Heart right ventricle (tissue), 16 donors: ENCODE measurements around the gene SERTAD2. TPM values are rescaled to one million over a fixed set of nuclear protein-coding genes. Genes with fewer than 3 reads are reported as not detected.

Source experiments
- ATAC-seq, 8 donors: fragments of 200-7000 bp; cut with Tn5 transposase; one replicate each; pipeline ENCODE4 v1.9.1; 2020; ENCODE audit warnings: mild to moderate bottlenecking in 8 of 8, moderate library complexity in 8 of 8, moderate number of reproducible peaks in 1 of 8
- DNase-seq, 2 donors: peaks; one replicate each; pipeline ENCODE4 v3.0.0-alpha.2; 2020
- H3K27ac ChIP-seq, 10 donors: fragments of 200-600 bp; sonication (generic) in 2 of 10; one replicate each; pipeline versions ENCODE4 v1.5.0 to v1.8.0; 2020 to 2022; ENCODE audit warnings: mild to moderate bottlenecking in 3 of 10
- H3K27me3 ChIP-seq, 7 donors: fragments of 200-600 bp; one replicate each; pipeline ENCODE4 v1.8.0; 2021 to 2022; ENCODE audit warnings: mild to moderate bottlenecking in 2 of 7
- H3K36me3 ChIP-seq, 9 donors: fragments of 200-600 bp; sonication (generic) in 1 of 9; one replicate each; pipeline versions ENCODE4 v1.5.0 to v1.8.0; 2020 to 2022; ENCODE audit warnings: mild to moderate bottlenecking in 2 of 9
- H3K4me1 ChIP-seq, 9 donors: fragments of 200-600 bp; sonication (generic) in 1 of 9; one replicate each; pipeline versions ENCODE4 v1.5.0 to v1.8.0; 2020 to 2022; ENCODE audit warnings: mild to moderate bottlenecking in 4 of 9
- H3K4me3 ChIP-seq, 10 donors: fragments of 200-600 bp; sonication (generic) in 2 of 10; one replicate each; pipeline versions ENCODE4 v1.5.0 to v1.8.0; 2020 to 2022; ENCODE audit warnings: mild to moderate bottlenecking in 7 of 10, moderate library complexity in 2 of 10
- H3K9me3 ChIP-seq, 11 donors: fragments of 200-600 bp in 10 of 11; sonication (generic) in 2 of 11; one replicate each; pipeline versions ENCODE4 v1.5.0 to v1.8.0; 2013 to 2022; ENCODE audit warnings: mild to moderate bottlenecking in 2 of 11, control low read depth in 1 of 11, moderate library complexity in 1 of 11
- CTCF ChIP-seq, 9 donors: fragments of 200-600 bp; sonication (generic) in 2 of 9; IDR thresholded peaks; one replicate each; pipeline versions ENCODE4 v1.5.0 to v1.8.0; 2021 to 2022; ENCODE audit warnings: antibody characterized with exemption in 9 of 9, mild to moderate bottlenecking in 5 of 9, moderate library complexity in 1 of 9
- WGBS, 2 donors: extraction: QIAGEN DNeasy Blood & Tissue Kit; methylation state at CpG; one replicate each; pipeline ENCODE4 v1.1.7; 2013; ENCODE audit warnings: inconsistent platforms in 1 of 2; 5-methylcytosine and 5-hydroxymethylcytosine counted together
- intact Hi-C, 10 donors: fragments of 100-400 bp; cut with DNase I; formaldehyde crosslinking; loops; one replicate each; pipeline versions ENCODE4 v1.11.1 to v1.14.2; 2022
- polyA plus RNA-seq, 2 donors: library from polyadenylated mRNA; stranded (reverse); fragments of 200-250 nt; gene quantifications; one replicate each; pipeline ENCODE4 v1.2.3, GENCODE V29; 2013
- total RNA-seq, 10 donors: library from RNA; stranded (reverse); fragmentation: NEBNext Ultra II Directional in 3 of 10; extraction: Animal tissue kit (Norgen Biotek cat#: 25700) in 3 of 10; gene quantifications; one replicate each; pipeline versions ENCODE4 v1.2.1 to v1.2.4, GENCODE V29; 2021 to 2023
- donor health status: Arrhythmogenic right ventricular cardiomyopathy.
- donor health status: ischemic (EF 13 %, LVEDD 7.1; RV severe dilation, severe dysfunction).
- donor health status: healthy with polysubstance abuse.
- donor health status: DM: no; HTN: yes; CAD: no.
- donor health status: DM: no; HTN: no; CAD: no.
- donor health status: ischemic (EF 25% LVEDD 6.9; RV normal size, moderate dysfunction).
- donor health status: ischemic (EF 25% LVEDD 5.7; RV mildly dilated, moderate dysfunction).
- donor health status: healthy.
- donor health status: DM: yes; HTN: yes; CAD: no.
- donor health status: Ischemic cardiomyopathy.
- donor health status: ischemic (EF 35%, LVEDD 5.7; RV mildly dilated, moderate dysfunction).
- donor health status: nonischemic (EF 11% LVEDD 7.7; RV severe dilation, severe dysfunction).
- donor health status: DM: yes; HTN: yes; CAD: no.
- donor health status: PGD.
- donor health status: ischemic (EF 29% LVEDD 5.4; RV normal size, mild dysfunction).
- donor health status: nonischemic (EF 23%, LVEDD 6.1; RV moderate dilation, normal function).

Gene SERTAD2
- total and polyA plus RNA-seq, 12 donors = 5.6 to 20.9 (median 16.0) TPM

- Histone ChIP-seq H3K4me3 (no peak overlapping the region), H3K9me3 (no peaks in the 10 kb centered on the region), H3K36me3 (no peaks in the 10 kb centered on the region), H3K27me3 (no peaks in the 10 kb centered on the region), H3K4me1 (peaks cover 0 to 12% (median 0%) of the 10 kb centered on the region in 9 donors), H3K27ac (peak overlapping the region in 1 of 10 donors; percentile 1)
- WGBS, 2 donors = 52 to 62% methylated on average over 3 of the region's 3 CpGs
- TF ChIP-seq CTCF (IDR thresholded peaks at IDR 0.05) = no peak
- ATAC-seq (no peak), DNase-seq (no peak)
- intact Hi-C loops = loop anchor here in 2 of 10 donors (10.0 kb wide), 1 partner anchor 46 kb away; no protein-coding TSS in a partner anchor
Observed at GRCh38 chr2:64678771-64679590, 25.3 kb upstream of the SERTAD2 start.

GRCh38 chr2:64677530-64677929 is 23.8 kb upstream of the SERTAD2 start:
- ATAC-seq (no peak), DNase-seq (no peak)
- Histone ChIP-seq H3K4me3 (no peak overlapping the region), H3K36me3 (no peaks in the 10 kb centered on the region), H3K27ac (no peak overlapping the region), H3K27me3 (no peaks in the 10 kb centered on the region), H3K4me1 (peaks cover 0 to 12% (median 0%) of the 10 kb centered on the region in 9 donors), H3K9me3 (no peaks in the 10 kb centered on the region)
- intact Hi-C loops = loop anchor here in 2 of 10 donors (10.0 kb wide), 1 partner anchor 47 kb away; no protein-coding TSS in a partner anchor
- 97 to 99% methylated on average over 3 of the region's 3 CpGs for WGBS, 2 donors
- no peak for TF ChIP-seq CTCF (IDR thresholded peaks at IDR 0.05)

- Histone ChIP-seq H3K4me1 (peaks cover 0 to 12% (median 0%) of the 10 kb centered on the region in 9 donors), H3K9me3 (no peaks in the 10 kb centered on the region), H3K27ac (no peak overlapping the region), H3K27me3 (no peaks in the 10 kb centered on the region), H3K4me3 (no peak overlapping the region), H3K36me3 (no peaks in the 10 kb centered on the region)
- DNase-seq = no peak
- intact Hi-C loops = loop anchor here in 2 of 10 donors (10.0 kb wide), 1 partner anchor 49 kb away; no protein-coding TSS in a partner anchor
- no peak for ATAC-seq
- no peak for TF ChIP-seq CTCF (IDR thresholded peaks at IDR 0.05)
- 93% methylated on average over 5 of the region's 5 CpGs for WGBS, 2 donors
Observed at GRCh38 chr2:64675860-64676259, 22.1 kb upstream of the SERTAD2 start.

- 76 to 81% methylated on average over 2 of the region's 2 CpGs for WGBS, 2 donors
Observed at GRCh38 chr2:64672708-64673107, 19.0 kb upstream of the SERTAD2 start.

More at GRCh38 chr2:64672708-64673107, 19.0 kb upstream of the SERTAD2 start:
- DNase-seq (no peak), ATAC-seq (no peak)
- no peaks in the 10 kb centered on the region for H3K27me3 ChIP-seq
- intact Hi-C loops = loop anchor here in 2 of 10 donors (10.0 kb wide), 1 partner anchor 52 kb away; no protein-coding TSS in a partner anchor
- H3K9me3 ChIP-seq = no peaks in the 10 kb centered on the region
- H3K36me3 ChIP-seq = no peaks in the 10 kb centered on the region
- no peak overlapping the region for H3K4me3 ChIP-seq
- H3K27ac ChIP-seq = no peak overlapping the region
- peaks cover 0 to 14% (median under 1%) of the 10 kb centered on the region in 9 donors for H3K4me1 ChIP-seq
- TF ChIP-seq CTCF (IDR thresholded peaks at IDR 0.05) = no peak
